Measurements from ENCODE around the gene ALDH6A1. TPM values are rescaled to one million over a fixed set of nuclear protein-coding genes. Genes with fewer than 3 reads are reported as not detected.

ALDH6A1 gene
- total and polyA plus RNA-seq, 2 of the 13 experiments (the other 11 are each of a cell fraction or from before 2014, with no cell fraction given) = 26.9 to 49.9 TPM

DNA sequence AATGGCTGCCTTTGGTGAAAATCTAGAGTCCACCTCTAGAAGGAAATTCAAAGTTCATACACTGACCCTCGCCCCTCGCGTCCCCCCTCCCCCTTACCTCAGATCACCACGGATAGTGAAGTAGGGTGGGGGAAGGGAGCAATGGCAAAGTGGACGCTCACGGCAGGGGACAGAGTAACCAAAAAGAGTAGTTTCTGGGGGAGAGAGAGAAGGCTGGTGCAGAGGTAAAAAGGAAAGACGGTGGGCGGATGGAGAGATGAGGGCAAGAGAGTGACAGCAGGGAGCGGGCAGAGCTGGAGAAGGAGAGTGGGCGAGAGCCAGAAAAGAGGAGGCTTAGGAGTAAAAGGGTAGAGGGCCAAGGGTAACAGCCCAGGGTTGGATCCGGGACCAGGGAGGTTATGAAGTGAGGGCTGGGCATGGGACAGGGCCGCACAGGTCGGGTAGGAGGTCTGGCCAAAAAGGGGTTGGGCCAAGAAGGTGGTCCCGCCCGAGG, 423 bp downstream of the ALDH6A1 start (continued):
- TF ChIP-seq, protein P1, sequence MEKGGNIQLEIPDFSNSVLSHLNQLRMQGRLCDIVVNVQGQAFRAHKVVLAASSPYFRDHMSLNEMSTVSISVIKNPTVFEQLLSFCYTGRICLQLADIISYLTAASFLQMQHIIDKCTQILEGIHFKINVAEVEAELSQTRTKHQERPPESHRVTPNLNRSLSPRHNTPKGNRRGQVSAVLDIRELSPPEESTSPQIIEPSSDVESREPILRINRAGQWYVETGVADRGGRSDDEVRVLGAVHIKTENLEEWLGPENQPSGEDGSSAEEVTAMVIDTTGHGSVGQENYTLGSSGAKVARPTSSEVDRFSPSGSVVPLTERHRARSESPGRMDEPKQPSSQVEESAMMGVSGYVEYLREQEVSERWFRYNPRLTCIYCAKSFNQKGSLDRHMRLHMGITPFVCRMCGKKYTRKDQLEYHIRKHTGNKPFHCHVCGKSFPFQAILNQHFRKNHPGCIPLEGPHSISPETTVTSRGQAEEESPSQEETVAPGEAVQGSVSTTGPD (CRISPR knock-in tag; IDR thresholded peaks at IDR 0.05) = 0 out of 2 replicates have a peak, but pooled peaks have one; percentile 17
- peak; percentile 62; the same call in 1 of the 2 replicates for TF ChIP-seq ZNF547 (CRISPR knock-in tag; IDR thresholded peaks at IDR 0.05)
- peak; percentile 83 for TF ChIP-seq HNF4A (CRISPR knock-in tag; IDR thresholded peaks at IDR 0.05)
- 0 out of 2 replicates have a peak, but pooled peaks have one; percentile 22 for TF ChIP-seq ZNF816 (CRISPR knock-in tag; IDR thresholded peaks at IDR 0.05; ENCODE audit: borderline replicate concordance)
- 0 out of 2 replicates have a peak, but pooled peaks have one; percentile 45 for TF ChIP-seq ZNF772 (CRISPR knock-in tag; IDR thresholded peaks at IDR 0.05)
- no peak for TF ChIP-seq ZNF777 (CRISPR knock-in tag; IDR thresholded peaks at IDR 0.05)
- TF ChIP-seq MIER3 (CRISPR knock-in tag; IDR thresholded peaks at IDR 0.05; ENCODE audit: borderline replicate concordance) = 0 out of 2 replicates have a peak, but pooled peaks have one; percentile 1
- peak; percentile 75; the same call in 1 of the 2 replicates for TF ChIP-seq ZNF891 (CRISPR knock-in tag; IDR thresholded peaks at IDR 0.05)
- TF ChIP-seq ELF4 (CRISPR knock-in tag; IDR thresholded peaks at IDR 0.05; ENCODE audit: borderline replicate concordance) = 0 out of 2 replicates have a peak, but pooled peaks have one; percentile 37
- TF ChIP-seq, protein P2, sequence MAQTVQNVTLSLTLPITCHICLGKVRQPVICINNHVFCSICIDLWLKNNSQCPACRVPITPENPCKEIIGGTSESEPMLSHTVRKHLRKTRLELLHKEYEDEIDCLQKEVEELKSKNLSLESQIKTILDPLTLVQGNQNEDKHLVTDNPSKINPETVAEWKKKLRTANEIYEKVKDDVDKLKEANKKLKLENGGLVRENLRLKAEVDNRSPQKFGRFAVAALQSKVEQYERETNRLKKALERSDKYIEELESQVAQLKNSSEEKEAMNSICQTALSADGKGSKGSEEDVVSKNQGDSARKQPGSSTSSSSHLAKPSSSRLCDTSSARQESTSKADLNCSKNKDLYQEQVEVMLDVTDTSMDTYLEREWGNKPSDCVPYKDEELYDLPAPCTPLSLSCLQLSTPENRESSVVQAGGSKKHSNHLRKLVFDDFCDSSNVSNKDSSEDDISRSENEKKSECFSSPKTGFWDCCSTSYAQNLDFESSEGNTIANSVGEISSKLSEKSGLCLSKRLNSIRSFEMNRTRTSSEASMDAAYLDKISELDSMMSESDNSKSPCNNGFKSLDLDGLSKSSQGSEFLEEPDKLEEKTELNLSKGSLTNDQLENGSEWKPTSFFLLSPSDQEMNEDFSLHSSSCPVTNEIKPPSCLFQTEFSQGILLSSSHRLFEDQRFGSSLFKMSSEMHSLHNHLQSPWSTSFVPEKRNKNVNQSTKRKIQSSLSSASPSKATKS (CRISPR knock-in tag; IDR thresholded peaks at IDR 0.05) = no peak
- TF ChIP-seq, protein P3, sequence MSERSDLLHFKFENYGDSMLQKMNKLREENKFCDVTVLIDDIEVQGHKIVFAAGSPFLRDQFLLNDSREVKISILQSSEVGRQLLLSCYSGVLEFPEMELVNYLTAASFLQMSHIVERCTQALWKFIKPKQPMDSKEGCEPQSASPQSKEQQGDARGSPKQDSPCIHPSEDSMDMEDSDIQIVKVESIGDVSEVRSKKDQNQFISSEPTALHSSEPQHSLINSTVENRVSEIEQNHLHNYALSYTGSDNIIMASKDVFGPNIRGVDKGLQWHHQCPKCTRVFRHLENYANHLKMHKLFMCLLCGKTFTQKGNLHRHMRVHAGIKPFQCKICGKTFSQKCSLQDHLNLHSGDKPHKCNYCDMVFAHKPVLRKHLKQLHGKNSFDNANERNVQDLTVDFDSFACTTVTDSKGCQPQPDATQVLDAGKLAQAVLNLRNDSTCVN (CRISPR knock-in tag; IDR thresholded peaks at IDR 0.05; ENCODE audit: borderline replicate concordance) = peak; percentile 93
- TF ChIP-seq ZNF556 (CRISPR knock-in tag; IDR thresholded peaks at IDR 0.05; ENCODE audit: borderline replicate concordance) = 0 out of 2 replicates have a peak, but pooled peaks have one; percentile 9
- TF ChIP-seq ZNF33B (CRISPR knock-in tag; IDR thresholded peaks at IDR 0.05) = 0 out of 2 replicates have a peak, but pooled peaks have one; percentile 80
- no peak for TF ChIP-seq ZNF615 (CRISPR knock-in tag; IDR thresholded peaks at IDR 0.05; ENCODE audit: borderline replicate concordance)
- TF ChIP-seq, protein P4, sequence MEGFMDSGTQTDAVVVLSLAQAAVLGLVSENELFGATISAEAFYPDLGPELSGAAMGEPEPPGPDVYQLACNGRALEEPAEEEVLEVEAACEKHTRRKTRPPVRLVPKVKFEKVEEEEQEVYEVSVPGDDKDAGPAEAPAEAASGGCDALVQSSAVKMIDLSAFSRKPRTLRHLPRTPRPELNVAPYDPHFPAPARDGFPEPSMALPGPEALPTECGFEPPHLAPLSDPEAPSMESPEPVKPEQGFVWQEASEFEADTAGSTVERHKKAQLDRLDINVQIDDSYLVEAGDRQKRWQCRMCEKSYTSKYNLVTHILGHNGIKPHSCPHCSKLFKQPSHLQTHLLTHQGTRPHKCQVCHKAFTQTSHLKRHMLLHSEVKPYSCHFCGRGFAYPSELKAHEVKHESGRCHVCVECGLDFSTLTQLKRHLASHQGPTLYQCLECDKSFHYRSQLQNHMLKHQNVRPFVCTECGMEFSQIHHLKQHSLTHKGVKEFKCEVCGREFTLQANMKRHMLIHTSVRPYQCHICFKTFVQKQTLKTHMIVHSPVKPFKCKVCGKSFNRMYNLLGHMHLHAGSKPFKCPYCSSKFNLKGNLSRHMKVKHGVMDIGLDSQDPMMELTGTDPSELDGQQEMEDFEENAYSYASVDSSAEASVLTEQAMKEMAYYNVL (CRISPR knock-in tag; IDR thresholded peaks at IDR 0.05; ENCODE audit: borderline replicate concordance) = 0 out of 2 replicates have a peak, but pooled peaks have one; percentile 66
- TF ChIP-seq ZIK1 (CRISPR knock-in tag; IDR thresholded peaks at IDR 0.05; ENCODE audit: borderline replicate concordance, low read depth) = no peak
- TF ChIP-seq, protein P5, sequence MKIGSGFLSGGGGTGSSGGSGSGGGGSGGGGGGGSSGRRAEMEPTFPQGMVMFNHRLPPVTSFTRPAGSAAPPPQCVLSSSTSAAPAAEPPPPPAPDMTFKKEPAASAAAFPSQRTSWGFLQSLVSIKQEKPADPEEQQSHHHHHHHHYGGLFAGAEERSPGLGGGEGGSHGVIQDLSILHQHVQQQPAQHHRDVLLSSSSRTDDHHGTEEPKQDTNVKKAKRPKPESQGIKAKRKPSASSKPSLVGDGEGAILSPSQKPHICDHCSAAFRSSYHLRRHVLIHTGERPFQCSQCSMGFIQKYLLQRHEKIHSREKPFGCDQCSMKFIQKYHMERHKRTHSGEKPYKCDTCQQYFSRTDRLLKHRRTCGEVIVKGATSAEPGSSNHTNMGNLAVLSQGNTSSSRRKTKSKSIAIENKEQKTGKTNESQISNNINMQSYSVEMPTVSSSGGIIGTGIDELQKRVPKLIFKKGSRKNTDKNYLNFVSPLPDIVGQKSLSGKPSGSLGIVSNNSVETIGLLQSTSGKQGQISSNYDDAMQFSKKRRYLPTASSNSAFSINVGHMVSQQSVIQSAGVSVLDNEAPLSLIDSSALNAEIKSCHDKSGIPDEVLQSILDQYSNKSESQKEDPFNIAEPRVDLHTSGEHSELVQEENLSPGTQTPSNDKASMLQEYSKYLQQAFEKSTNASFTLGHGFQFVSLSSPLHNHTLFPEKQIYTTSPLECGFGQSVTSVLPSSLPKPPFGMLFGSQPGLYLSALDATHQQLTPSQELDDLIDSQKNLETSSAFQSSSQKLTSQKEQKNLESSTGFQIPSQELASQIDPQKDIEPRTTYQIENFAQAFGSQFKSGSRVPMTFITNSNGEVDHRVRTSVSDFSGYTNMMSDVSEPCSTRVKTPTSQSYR (CRISPR knock-in tag; IDR thresholded peaks at IDR 0.05; ENCODE audit: borderline replicate concordance) = peak; percentile 73; the same call in 1 of the 2 replicates
- TF ChIP-seq ZNF446 (CRISPR knock-in tag; IDR thresholded peaks at IDR 0.05) = peak; percentile 17; the same call in 1 of the 2 replicates
- TF ChIP-seq TARDBP (CRISPR knock-in tag; IDR thresholded peaks at IDR 0.05) = peak; percentile 55; the same call in 1 of the 2 replicates

Measured in HepG2 (cell line).